AG04450 (cell line): ENCODE results near the gene AXDND1. TPM values are rescaled to one million over a fixed set of nuclear protein-coding genes. Genes with fewer than 3 reads are reported as not detected.

Experiments used
- CTCF ChIA-PET: fragments of 300-600, 350-600 bp; formaldehyde crosslinking; extraction: SDS; loops from one replicate; lab custom pipeline; 2022; ENCODE audit warnings: antibody characterized with exemption, inconsistent platforms; lab: Charles Lee
- POLR2A ChIA-PET: fragments of 350-600 bp; formaldehyde crosslinking; extraction: SDS; loops from one replicate; lab custom pipeline; 2021; ENCODE audit warnings: antibody characterized with exemption, inconsistent platforms; lab: Yijun Ruan, JAX
- DNase-seq: peaks from one replicate; pipeline ENCODE4 v3.0.0-alpha.2; 2011; ENCODE audit warnings: low read depth, low spot score
- H3K27ac ChIP-seq: one replicate; pipeline ENCODE4 v1.5.1; 2012; ENCODE audit warnings: low read depth, low read length, control low read depth
- H3K27me3 ChIP-seq: one replicate; pipeline ENCODE4 v1.6.0; 2012; ENCODE audit warnings: low read length; ENCODE audit not compliant: control insufficient read depth, insufficient read depth
- H3K4me3 ChIP-seq: 2 replicates; pipeline ENCODE4 v1.5.1; 2011; ENCODE audit warnings: mild to moderate bottlenecking, low read depth, low read length, control low read depth
- H3K9me3 ChIP-seq: 2 replicates; pipeline ENCODE4 v1.5.1; 2012; ENCODE audit warnings: low read length; ENCODE audit not compliant: control insufficient read depth, insufficient read depth
- polyA plus RNA-seq: library from polyadenylated mRNA; depleted of rRNA; stranded (reverse); fragments of >200 nt; gene quantifications from 2 replicates; pipeline ENCODE4 v1.2.3, GENCODE V29; 2011
- TF ChIP-seq, protein P1 (sequence below): IDR thresholded peaks from 2 replicates; pipeline ENCODE4 v1.5.1; 2011; ENCODE audit warnings: low read depth, low read length, control low read depth, inconsistent platforms

Gene AXDND1
- polyA plus RNA-seq, 1 experiment: 0.27 TPM

DNA sequence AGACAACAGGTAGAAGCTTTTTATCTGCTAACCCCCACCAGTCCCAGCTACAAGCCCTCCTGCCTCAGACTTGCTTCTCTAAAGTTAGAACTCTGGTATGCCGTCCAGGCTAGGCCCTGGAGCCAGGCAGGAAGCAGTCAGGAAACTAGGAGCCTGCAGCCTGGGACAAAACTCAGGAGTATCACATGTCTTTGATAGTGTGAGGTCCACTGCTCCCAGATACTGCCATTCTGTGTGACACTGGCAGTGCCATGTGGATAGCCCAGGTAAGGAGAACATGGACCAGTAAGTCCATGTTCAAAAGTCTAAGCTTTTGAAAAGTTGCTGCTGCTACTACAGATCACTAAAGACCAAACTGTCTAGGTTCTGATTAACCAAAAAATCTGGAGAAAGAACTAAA is 164.6 kb downstream of the AXDND1 start:
- Histone ChIP-seq H3K27ac (no peak overlapping the region), H3K4me3 (no peak overlapping the region), H3K27me3 (no peaks in the 10 kb centered on the region), H3K9me3 (no peaks in the 10 kb centered on the region)
- TF ChIP-seq, protein P1, sequence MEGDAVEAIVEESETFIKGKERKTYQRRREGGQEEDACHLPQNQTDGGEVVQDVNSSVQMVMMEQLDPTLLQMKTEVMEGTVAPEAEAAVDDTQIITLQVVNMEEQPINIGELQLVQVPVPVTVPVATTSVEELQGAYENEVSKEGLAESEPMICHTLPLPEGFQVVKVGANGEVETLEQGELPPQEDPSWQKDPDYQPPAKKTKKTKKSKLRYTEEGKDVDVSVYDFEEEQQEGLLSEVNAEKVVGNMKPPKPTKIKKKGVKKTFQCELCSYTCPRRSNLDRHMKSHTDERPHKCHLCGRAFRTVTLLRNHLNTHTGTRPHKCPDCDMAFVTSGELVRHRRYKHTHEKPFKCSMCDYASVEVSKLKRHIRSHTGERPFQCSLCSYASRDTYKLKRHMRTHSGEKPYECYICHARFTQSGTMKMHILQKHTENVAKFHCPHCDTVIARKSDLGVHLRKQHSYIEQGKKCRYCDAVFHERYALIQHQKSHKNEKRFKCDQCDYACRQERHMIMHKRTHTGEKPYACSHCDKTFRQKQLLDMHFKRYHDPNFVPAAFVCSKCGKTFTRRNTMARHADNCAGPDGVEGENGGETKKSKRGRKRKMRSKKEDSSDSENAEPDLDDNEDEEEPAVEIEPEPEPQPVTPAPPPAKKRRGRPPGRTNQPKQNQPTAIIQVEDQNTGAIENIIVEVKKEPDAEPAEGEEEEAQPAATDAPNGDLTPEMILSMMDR: no peak
- no peak for DNase-seq
- CTCF ChIA-PET: no interaction called here
- POLR2A ChIA-PET: no interaction called here

DNA sequence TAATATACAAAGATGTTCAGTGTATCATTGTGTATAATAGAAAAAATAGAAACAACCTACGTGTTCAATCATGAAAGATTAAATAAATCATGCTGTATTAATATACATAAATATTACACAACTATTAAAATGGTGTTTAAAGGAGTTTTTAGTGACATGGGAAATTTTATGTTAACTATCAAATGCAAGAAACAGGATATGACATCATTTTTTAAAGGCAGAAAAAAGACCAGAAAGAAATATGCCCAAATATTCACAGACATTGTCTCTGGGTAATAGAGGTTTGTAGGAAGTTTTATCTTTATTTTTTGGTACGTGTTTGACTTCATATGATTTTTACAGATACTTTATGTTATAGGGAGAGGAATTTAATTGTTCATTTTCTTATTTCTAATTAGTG is 176.0 kb downstream of the AXDND1 start:
- no peak overlapping the region for H3K27ac ChIP-seq
- POLR2A ChIA-PET: no interaction called here
- no peaks in the 10 kb centered on the region for H3K27me3 ChIP-seq
- H3K4me3 ChIP-seq: no peak overlapping the region
- H3K9me3 ChIP-seq: no peaks in the 10 kb centered on the region
- no peak for DNase-seq
- TF ChIP-seq, protein P1: no peak
- CTCF ChIA-PET: no interaction called here

DNA sequence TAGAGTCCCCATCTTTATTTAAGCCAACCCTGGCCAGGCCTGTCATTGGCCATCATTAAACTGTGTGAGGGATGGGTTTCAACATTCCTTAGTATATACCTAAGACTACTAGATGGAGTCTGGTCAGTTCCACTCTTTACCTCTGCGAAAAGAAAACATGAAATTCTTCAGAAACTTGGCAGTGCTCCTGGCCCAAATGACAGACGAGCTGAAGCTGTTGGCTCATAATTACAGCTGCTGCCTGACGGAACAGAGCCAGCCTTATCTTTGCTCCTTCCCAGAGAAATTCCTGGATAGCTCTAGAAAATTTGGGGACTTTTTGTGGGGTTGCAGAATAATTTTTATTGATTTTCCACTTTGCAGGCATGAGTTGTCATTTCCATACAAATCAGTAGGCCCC is 179.6 kb downstream of the AXDND1 start:
- ChIA-PET CTCF (no interaction called here), POLR2A (no interaction called here)
- no peak for DNase-seq
- Histone ChIP-seq H3K27me3 (no peaks in the 10 kb centered on the region), H3K27ac (no peak overlapping the region), H3K4me3 (no peak overlapping the region), H3K9me3 (no peaks in the 10 kb centered on the region)
- TF ChIP-seq, protein P1: no peak

DNA sequence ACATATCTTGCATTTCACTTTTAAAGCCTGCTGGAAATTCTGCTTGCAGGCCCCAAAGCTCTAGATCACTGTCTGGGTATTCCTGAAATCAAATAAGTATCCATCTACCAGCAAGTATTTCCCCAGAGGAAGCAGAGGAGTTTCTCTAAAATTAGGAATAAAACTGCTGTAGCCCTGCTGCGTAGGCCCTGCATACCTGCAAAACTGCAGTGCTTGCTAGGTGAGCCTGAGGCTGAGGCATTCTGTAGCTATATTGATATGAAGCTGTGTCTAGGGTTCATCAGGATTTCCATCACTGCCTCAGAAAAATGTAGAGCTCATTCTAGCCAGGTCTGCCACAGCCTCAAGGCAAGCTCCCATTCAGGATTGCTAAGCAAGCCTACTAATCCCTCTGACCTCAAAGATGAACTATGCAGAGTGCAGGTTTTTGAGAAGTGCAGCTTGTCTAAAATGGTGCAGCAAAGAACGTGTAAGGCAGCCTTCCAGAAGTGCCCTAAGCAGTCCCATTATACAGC is 181.3 kb downstream of the AXDND1 start:
- Histone ChIP-seq H3K27ac (no peak overlapping the region), H3K27me3 (no peaks in the 10 kb centered on the region), H3K4me3 (no peak overlapping the region), H3K9me3 (no peaks in the 10 kb centered on the region)
- CTCF ChIA-PET: no interaction called here
- TF ChIP-seq, protein P1: no peak
- DNase-seq: no peak
- POLR2A ChIA-PET: no interaction called here

DNA sequence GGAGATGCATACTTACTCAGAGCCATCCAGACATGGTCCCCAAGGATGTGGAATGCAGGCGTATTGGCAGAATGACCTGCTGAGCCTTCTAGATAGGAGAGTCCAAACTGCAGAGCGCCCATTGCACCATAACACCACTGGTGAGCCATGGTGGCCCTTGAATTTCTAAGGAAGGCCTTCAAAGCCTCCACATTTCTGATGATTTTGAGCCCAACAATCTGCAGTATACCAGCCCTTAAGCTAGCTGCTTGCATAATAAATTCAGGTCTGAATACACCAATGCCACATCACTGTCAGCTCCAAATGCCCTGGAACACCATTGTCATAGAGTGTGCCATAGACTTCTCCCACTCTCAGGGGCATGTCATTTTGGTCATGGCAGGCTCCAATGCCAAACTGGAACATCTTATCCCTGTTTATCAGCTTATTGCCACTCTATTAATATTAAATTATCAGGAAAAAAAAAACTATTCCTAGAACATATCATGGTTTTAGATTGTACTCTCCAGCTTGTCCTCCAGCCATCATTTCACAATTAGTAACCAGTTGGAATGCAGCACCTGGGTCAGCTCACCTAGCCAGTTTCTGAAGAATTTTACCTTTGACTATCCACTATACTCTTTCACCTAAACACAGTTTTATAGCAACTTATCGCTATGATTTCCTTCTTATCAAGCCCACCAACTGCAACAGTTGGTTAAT is 183.0 kb downstream of the AXDND1 start:
- DNase-seq: no peak
- CTCF ChIA-PET: no interaction called here
- no peak overlapping the region for H3K27ac ChIP-seq
- no peak overlapping the region for H3K4me3 ChIP-seq
- no peaks in the 10 kb centered on the region for H3K9me3 ChIP-seq
- TF ChIP-seq, protein P1: no peak
- H3K27me3 ChIP-seq: no peaks in the 10 kb centered on the region
- POLR2A ChIA-PET: no interaction called here
